ENCODE measurements around the gene AFF3. TPM values are rescaled to one million over a fixed set of nuclear protein-coding genes. Genes with fewer than 3 reads are reported as not detected.
"Not testable (repeated sequence)": the region's sequence is repeated elsewhere in the genome, so short reads cannot be mapped to it uniquely, and the experiment has no call there.

Gene AFF3
- total RNA-seq, 6 experiments from 2014 or later, result 1.3 to 7.3 (median 6.4) TPM

GRCh38 chr2:100091807-100092206, 50.6 kb downstream of the AFF3 start:
- H3K4me1 ChIP-seq; H3K9me3 ChIP-seq; ATAC-seq; DNase-seq; intact Hi-C loops (cut with DNase I); H3K27me3 ChIP-seq; H3K4me3 ChIP-seq; H3K36me3 ChIP-seq; H3K27ac ChIP-seq: not testable (repeated sequence)
- 85% methylated on average over 4 of the region's 8 CpGs for WGBS (ENCODE audit: insufficient coverage, low coverage, low lambda C conversion rate, missing lambda C conversion rate)

GRCh38 chr2:100085744-100086143, 56.6 kb downstream of the AFF3 start:
- H3K9me3 ChIP-seq; H3K4me3 ChIP-seq; DNase-seq; H3K4me1 ChIP-seq; intact Hi-C loops (cut with DNase I); H3K27ac ChIP-seq; H3K27me3 ChIP-seq; ATAC-seq; H3K36me3 ChIP-seq: not testable (repeated sequence)
- WGBS (ENCODE audit: insufficient coverage, low coverage, low lambda C conversion rate, missing lambda C conversion rate), result 75% methylated on average over 2 of the region's 2 CpGs

- H3K9me3 ChIP-seq; DNase-seq; H3K27ac ChIP-seq; ATAC-seq; intact Hi-C loops (cut with DNase I); H3K4me1 ChIP-seq; H3K36me3 ChIP-seq; H3K4me3 ChIP-seq; H3K27me3 ChIP-seq: not testable (repeated sequence)
- 81% methylated on average over 9 of the region's 17 CpGs for WGBS (ENCODE audit: insufficient coverage, low coverage, low lambda C conversion rate, missing lambda C conversion rate)
Measured at GRCh38 chr2:100083421-100084216, 58.8 kb downstream of the AFF3 start.

- H3K27ac ChIP-seq; H3K27me3 ChIP-seq; H3K9me3 ChIP-seq; H3K4me1 ChIP-seq; H3K36me3 ChIP-seq; intact Hi-C loops (cut with DNase I); H3K4me3 ChIP-seq; DNase-seq: not testable (repeated sequence)
- ATAC-seq, result peak; percentile 88 to 91 (median 90)
- WGBS (ENCODE audit: insufficient coverage, low coverage, low lambda C conversion rate, missing lambda C conversion rate), result 28% methylated on average over 1 of the region's 1 CpG
Measured at GRCh38 chr2:100082302-100082978, 60.0 kb downstream of the AFF3 start.

- Histone ChIP-seq H3K4me3 (no peak overlapping the region), H3K36me3 (no peaks in the 10 kb centered on the region), H3K27me3 (no peaks in the 10 kb centered on the region), H3K4me1 (peaks cover 0 to 4% (median 0%) of the 10 kb centered on the region in 4 donors), H3K9me3 (no peaks in the 10 kb centered on the region), H3K27ac (no peak overlapping the region)
- intact Hi-C loops (cut with DNase I), result no loop called here
- ATAC-seq (no peak), DNase-seq (no peak)
- TF ChIP-seq POLR2A (IDR thresholded peaks at IDR 0.05) (no peak), CTCF (IDR thresholded peaks at IDR 0.05) (no peak)
- WGBS (ENCODE audit: insufficient coverage, low coverage, low lambda C conversion rate, missing lambda C conversion rate), result 89% methylated on average over 3 of the region's 3 CpGs
Measured at GRCh38 chr2:100077935-100078334, 64.5 kb downstream of the AFF3 start.

- no peak for DNase-seq
- H3K4me1 ChIP-seq, result peaks cover 0 to 4% (median 0%) of the 10 kb centered on the region in 4 donors
- TF ChIP-seq POLR2A (IDR thresholded peaks at IDR 0.05) (no peak), CTCF (IDR thresholded peaks at IDR 0.05) (no peak)
Measured at GRCh38 chr2:100077456-100077855, 64.9 kb downstream of the AFF3 start.

More at GRCh38 chr2:100077456-100077855, 64.9 kb downstream of the AFF3 start:
- H3K27ac ChIP-seq, result no peak overlapping the region
- H3K4me3 ChIP-seq, result no peak overlapping the region
- intact Hi-C loops (cut with DNase I), result no loop called here
- H3K36me3 ChIP-seq, result no peaks in the 10 kb centered on the region
- H3K9me3 ChIP-seq, result no peaks in the 10 kb centered on the region
- ATAC-seq, result no peak
- no peaks in the 10 kb centered on the region for H3K27me3 ChIP-seq

All from right lobe of liver (tissue), 6 donors.